HepG2 (cell line): ENCODE results near the gene JMJD1C. TPM values are rescaled to one million over a fixed set of nuclear protein-coding genes. Genes with fewer than 3 reads are reported as not detected.

Experiments
- BORCS8-MEF2B ChIP-seq: sonication (generic); formaldehyde crosslinking; IDR thresholded peaks from 2 replicates; pipeline ENCODE4 v1.8.0; 2022; ENCODE audit warnings: mild to moderate bottlenecking, missing genetic modification reagents
- HDAC2 ChIP-seq: sonication (generic); formaldehyde crosslinking; IDR thresholded peaks from 2 replicates; pipeline ENCODE4 v1.4.0; 2020; ENCODE audit warnings: missing genetic modification reagents
- HOXA3 ChIP-seq: sonication (generic); formaldehyde crosslinking; IDR thresholded peaks from 2 replicates; pipeline ENCODE4 v1.5.0; 2020; ENCODE audit warnings: missing genetic modification reagents
- PCBP2 ChIP-seq: fragments of 200-400 bp; formaldehyde crosslinking; optimal IDR thresholded peaks from 2 replicates; pipeline ENCODE3; 2018; ENCODE audit warnings: low read length, low read depth; ENCODE audit not compliant: poor library complexity, severe bottlenecking
- SAFB2 ChIP-seq: sonication (generic); formaldehyde crosslinking; IDR thresholded peaks from 2 replicates; pipeline ENCODE4 v1.5.1; 2020; ENCODE audit warnings: missing genetic modification reagents, low read depth, mild to moderate bottlenecking, borderline replicate concordance
- TBP ChIP-seq: sonication (generic); formaldehyde crosslinking; IDR thresholded peaks from 2 replicates; pipeline ENCODE4 v1.5.0; 2020; ENCODE audit warnings: missing genetic modification reagents
- ZBTB38 ChIP-seq: sonication (generic); formaldehyde crosslinking; IDR thresholded peaks from 2 replicates; pipeline ENCODE4 v1.5.1; 2020; ENCODE audit warnings: mild to moderate bottlenecking, missing genetic modification reagents
- ZBTB8A ChIP-seq: sonication (generic); formaldehyde crosslinking; IDR thresholded peaks from 2 replicates; pipeline ENCODE4 v1.4.0; 2020; ENCODE audit warnings: mild to moderate bottlenecking, low read depth, missing genetic modification reagents, borderline replicate concordance
- ZNF317 ChIP-seq: sonication (generic); formaldehyde crosslinking; IDR thresholded peaks from 2 replicates; pipeline ENCODE4 v1.5.0; 2020; ENCODE audit warnings: mild to moderate bottlenecking, missing genetic modification reagents
- ZNF546 ChIP-seq: sonication (generic); formaldehyde crosslinking; conservative IDR thresholded peaks from 2 replicates; pipeline ENCODE4 v1.8.1; 2023; ENCODE audit warnings: mild to moderate bottlenecking, missing genetic modification reagents
- ZNF556 ChIP-seq: sonication (generic); formaldehyde crosslinking; IDR thresholded peaks from 2 replicates; pipeline ENCODE4 v1.4.0; 2020; ENCODE audit warnings: mild to moderate bottlenecking, missing genetic modification reagents, borderline replicate concordance
- ZNF567 ChIP-seq: sonication (generic); formaldehyde crosslinking; IDR thresholded peaks from 2 replicates; pipeline ENCODE4 v1.8.1; 2023; ENCODE audit warnings: mild to moderate bottlenecking, missing genetic modification reagents, borderline replicate concordance
- ZNF572 ChIP-seq: sonication (generic); formaldehyde crosslinking; IDR thresholded peaks from 2 replicates; pipeline ENCODE4 v1.5.1; 2020; ENCODE audit warnings: mild to moderate bottlenecking, missing genetic modification reagents
- ZNF772 ChIP-seq: sonication (generic); formaldehyde crosslinking; IDR thresholded peaks from 2 replicates; pipeline ENCODE4 v1.5.0; 2020; ENCODE audit warnings: mild to moderate bottlenecking, missing genetic modification reagents
- polyA plus RNA-seq, 8 experiments: library from polyadenylated mRNA; depleted of rRNA in 3 of 8; stranded (reverse) in 7 of 8; unstranded in 1 of 8; fragments of >200 nt; fragmentation: Illumina TruSeq in 4 of 8; extraction: Trizol in 4 of 8; gene quantifications; 2 replicates each; pipeline versions ENCODE4 v1.2.1 to v1.2.3, GENCODE V29; 2011 to 2016; ENCODE audit warnings: low read depth in 4 of 8, missing spikeins in 1 of 8, mixed read lengths in 1 of 8; ENCODE audit not compliant: insufficient read depth in 1 of 8
- total RNA-seq, 5 experiments: library from RNA; depleted of rRNA; stranded (reverse); fragments of >200 nt; fragmentation: Illumina TruSeq; extraction: Trizol; gene quantifications; 2 replicates each; pipeline ENCODE4 v1.2.3, GENCODE V29; 2016; ENCODE audit warnings: low read depth in 1 of 5
- TF ChIP-seq, protein P1 (sequence below), 2 experiments: sonication (generic) in 1 of 2; formaldehyde crosslinking in 1 of 2; IDR thresholded peaks; 2 replicates each; pipeline versions ENCODE4 v1.4.0 to v1.6.1; 2018 to 2020; ENCODE audit warnings: missing genetic modification reagents in 2 of 2, borderline replicate concordance in 1 of 2, low read depth in 1 of 2, mild to moderate bottlenecking in 1 of 2, missing biosample characterization in 1 of 2
- TF ChIP-seq, protein P2 (sequence below): sonication (generic); formaldehyde crosslinking; IDR thresholded peaks from 2 replicates; pipeline ENCODE4 v1.4.0; 2020; ENCODE audit warnings: missing genetic modification reagents, borderline replicate concordance
- TF ChIP-seq, protein P3 (sequence below): sonication (generic); formaldehyde crosslinking; IDR thresholded peaks from 2 replicates; pipeline ENCODE4 v1.4.0; 2020; ENCODE audit warnings: missing genetic modification reagents, borderline replicate concordance
- TF ChIP-seq, protein P4 (sequence below): sonication (generic); formaldehyde crosslinking; IDR thresholded peaks from 2 replicates; pipeline ENCODE4 v1.5.0; 2020; ENCODE audit warnings: mild to moderate bottlenecking, low read depth, missing genetic modification reagents, borderline replicate concordance
- TF ChIP-seq, protein P5 (sequence below): sonication (generic); formaldehyde crosslinking; IDR thresholded peaks from 2 replicates; pipeline ENCODE4 v1.4.0; 2020; ENCODE audit warnings: missing genetic modification reagents

Gene JMJD1C
- total and polyA plus RNA-seq, 2 of the 13 experiments (the other 11 are each of a cell fraction or from before 2014, with no cell fraction given), result 42.3 to 42.7 TPM

DNA sequence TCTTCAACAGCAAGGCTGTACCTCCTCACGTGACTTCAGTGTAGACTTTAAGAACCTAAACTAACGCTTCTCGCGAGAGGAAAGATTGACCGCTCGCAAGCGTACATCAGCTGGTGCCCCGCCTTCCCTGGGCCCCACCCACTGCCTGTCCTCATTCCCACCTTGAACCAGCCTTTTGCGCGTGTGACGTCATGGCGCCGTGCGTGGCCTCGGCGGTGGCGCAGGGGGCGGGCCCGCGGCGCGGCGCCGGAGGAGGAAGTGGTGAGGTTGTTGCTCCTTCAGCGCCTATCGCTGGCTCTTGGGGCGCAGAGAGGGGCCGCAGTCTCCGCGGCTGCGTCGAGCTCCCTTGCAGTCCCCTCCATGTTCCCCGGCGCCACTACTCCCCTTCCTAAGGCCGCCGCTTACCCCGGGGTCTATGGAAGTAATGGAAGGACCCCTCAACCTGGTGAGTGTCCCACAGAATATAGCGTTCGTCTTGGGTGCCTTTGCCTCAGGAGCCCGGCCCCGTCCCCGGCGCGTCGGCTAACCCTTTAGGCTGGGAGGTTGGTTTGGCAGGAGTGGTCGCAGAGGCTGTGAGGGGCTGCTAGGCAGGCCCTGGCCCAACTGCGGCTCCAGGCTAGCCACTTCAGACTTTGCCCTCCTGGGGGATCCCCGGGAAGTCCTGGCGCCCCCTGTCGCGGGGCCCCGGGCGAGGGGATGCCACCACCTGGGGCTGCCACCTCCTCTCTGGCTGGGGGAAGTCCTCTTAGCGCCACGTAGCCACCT, 332.5 kb downstream of the JMJD1C start, which contains the start of gene NRBF2 (continued):
- TF ChIP-seq ZNF317 (CRISPR knock-in tag) (peak; percentile 52; the same call in 1 of the 2 replicates), ZNF567 (no peak), ZBTB38 (peak; percentile 16; the same call in 1 of the 2 replicates), ZBTB8A (CRISPR knock-in tag) (peak; percentile 34; the same call in 1 of the 2 replicates), HDAC2 (CRISPR knock-in tag) (peak; percentile 11), TBP (no peak), PCBP2 (no peak), HOXA3 (CRISPR knock-in tag) (peak; percentile 98), BORCS8-MEF2B (peak; percentile 89), ZNF772 (CRISPR knock-in tag) (peak; percentile 84), ZNF546 (CRISPR knock-in tag) (peak; percentile 70; the same call in 1 of the 2 replicates), ZNF572 (no peak), ZNF556 (CRISPR knock-in tag) (no peak; the same call in 1 of the 2 replicates), SAFB2 (peak; percentile 18; the same call in 1 of the 2 replicates)
- TF ChIP-seq, protein P1, sequence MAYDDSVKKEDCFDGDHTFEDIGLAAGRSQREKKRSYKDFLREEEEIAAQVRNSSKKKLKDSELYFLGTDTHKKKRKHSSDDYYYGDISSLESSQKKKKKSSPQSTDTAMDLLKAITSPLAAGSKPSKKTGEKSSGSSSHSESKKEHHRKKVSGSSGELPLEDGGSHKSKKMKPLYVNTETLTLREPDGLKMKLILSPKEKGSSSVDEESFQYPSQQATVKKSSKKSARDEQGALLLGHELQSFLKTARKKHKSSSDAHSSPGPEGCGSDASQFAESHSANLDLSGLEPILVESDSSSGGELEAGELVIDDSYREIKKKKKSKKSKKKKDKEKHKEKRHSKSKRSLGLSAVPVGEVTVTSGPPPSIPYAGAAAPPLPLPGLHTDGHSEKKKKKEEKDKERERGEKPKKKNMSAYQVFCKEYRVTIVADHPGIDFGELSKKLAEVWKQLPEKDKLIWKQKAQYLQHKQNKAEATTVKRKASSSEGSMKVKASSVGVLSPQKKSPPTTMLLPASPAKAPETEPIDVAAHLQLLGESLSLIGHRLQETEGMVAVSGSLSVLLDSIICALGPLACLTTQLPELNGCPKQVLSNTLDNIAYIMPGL (CRISPR knock-in tag; IDR thresholded peaks at IDR 0.05; ENCODE audit: borderline replicate concordance in 1 of 2, low read depth in 1 of 2), result peak; percentile 81 to 90; a peak in 3 of 4 replicates
- TF ChIP-seq, protein P2, sequence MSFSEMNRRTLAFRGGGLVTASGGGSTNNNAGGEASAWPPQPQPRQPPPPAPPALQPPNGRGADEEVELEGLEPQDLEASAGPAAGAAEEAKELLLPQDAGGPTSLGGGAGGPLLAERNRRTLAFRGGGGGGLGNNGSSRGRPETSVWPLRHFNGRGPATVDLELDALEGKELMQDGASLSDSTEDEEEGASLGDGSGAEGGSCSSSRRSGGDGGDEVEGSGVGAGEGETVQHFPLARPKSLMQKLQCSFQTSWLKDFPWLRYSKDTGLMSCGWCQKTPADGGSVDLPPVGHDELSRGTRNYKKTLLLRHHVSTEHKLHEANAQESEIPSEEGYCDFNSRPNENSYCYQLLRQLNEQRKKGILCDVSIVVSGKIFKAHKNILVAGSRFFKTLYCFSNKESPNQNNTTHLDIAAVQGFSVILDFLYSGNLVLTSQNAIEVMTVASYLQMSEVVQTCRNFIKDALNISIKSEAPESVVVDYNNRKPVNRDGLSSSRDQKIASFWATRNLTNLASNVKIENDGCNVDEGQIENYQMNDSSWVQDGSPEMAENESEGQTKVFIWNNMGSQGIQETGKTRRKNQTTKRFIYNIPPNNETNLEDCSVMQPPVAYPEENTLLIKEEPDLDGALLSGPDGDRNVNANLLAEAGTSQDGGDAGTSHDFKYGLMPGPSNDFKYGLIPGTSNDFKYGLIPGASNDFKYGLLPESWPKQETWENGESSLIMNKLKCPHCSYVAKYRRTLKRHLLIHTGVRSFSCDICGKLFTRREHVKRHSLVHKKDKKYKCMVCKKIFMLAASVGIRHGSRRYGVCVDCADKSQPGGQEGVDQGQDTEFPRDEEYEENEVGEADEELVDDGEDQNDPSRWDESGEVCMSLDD (CRISPR knock-in tag), result peak; percentile 96
- TF ChIP-seq, protein P3, sequence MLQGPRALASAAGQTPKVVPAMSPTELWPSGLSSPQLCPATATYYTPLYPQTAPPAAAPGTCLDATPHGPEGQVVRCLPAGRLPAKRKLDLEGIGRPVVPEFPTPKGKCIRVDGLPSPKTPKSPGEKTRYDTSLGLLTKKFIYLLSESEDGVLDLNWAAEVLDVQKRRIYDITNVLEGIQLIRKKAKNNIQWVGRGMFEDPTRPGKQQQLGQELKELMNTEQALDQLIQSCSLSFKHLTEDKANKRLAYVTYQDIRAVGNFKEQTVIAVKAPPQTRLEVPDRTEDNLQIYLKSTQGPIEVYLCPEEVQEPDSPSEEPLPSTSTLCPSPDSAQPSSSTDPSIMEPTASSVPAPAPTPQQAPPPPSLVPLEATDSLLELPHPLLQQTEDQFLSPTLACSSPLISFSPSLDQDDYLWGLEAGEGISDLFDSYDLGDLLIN (CRISPR knock-in tag), result no peak
- TF ChIP-seq, protein P4, sequence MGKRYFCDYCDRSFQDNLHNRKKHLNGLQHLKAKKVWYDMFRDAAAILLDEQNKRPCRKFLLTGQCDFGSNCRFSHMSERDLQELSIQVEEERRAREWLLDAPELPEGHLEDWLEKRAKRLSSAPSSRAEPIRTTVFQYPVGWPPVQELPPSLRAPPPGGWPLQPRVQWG (CRISPR knock-in tag), result no peak
- TF ChIP-seq, protein P5, sequence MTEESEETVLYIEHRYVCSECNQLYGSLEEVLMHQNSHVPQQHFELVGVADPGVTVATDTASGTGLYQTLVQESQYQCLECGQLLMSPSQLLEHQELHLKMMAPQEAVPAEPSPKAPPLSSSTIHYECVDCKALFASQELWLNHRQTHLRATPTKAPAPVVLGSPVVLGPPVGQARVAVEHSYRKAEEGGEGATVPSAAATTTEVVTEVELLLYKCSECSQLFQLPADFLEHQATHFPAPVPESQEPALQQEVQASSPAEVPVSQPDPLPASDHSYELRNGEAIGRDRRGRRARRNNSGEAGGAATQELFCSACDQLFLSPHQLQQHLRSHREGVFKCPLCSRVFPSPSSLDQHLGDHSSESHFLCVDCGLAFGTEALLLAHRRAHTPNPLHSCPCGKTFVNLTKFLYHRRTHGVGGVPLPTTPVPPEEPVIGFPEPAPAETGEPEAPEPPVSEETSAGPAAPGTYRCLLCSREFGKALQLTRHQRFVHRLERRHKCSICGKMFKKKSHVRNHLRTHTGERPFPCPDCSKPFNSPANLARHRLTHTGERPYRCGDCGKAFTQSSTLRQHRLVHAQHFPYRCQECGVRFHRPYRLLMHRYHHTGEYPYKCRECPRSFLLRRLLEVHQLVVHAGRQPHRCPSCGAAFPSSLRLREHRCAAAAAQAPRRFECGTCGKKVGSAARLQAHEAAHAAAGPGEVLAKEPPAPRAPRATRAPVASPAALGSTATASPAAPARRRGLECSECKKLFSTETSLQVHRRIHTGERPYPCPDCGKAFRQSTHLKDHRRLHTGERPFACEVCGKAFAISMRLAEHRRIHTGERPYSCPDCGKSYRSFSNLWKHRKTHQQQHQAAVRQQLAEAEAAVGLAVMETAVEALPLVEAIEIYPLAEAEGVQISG (CRISPR knock-in tag), result peak; percentile 87
